IMR-90 (cell line): ENCODE results near the gene RAD51D. TPM values are rescaled to one million over a fixed set of nuclear protein-coding genes. Genes with fewer than 3 reads are reported as not detected.

Experiments used
- ATAC-seq: fragments of 200-7000 bp; cut with Tn5 transposase; 2 replicates; pipeline ENCODE4 v1.9.1; 2020; ENCODE audit warnings: low read depth, mild to moderate bottlenecking, moderate library complexity
- BruUV-seq: library from RNA; stranded (reverse); fragments of 400-500 nt; replicated peaks from 2 replicates; lab custom pipeline; 2021; lab: Mats Ljungman, UMichigan
- CTCF ChIA-PET: fragments of 300-600 bp; formaldehyde crosslinking; extraction: SDS; loops from one replicate; lab custom pipeline; 2021; ENCODE audit warnings: antibody characterized with exemption; lab: Yijun Ruan, JAX
- POLR2A ChIA-PET: fragments of 300-600 bp; sonication (Branson Sonifier 250); formaldehyde crosslinking; loops from one replicate; lab custom pipeline; 2022; ENCODE audit warnings: antibody characterized with exemption; ENCODE audit not compliant: unreplicated experiment; lab: Charles Lee
- DNase-seq: peaks from one replicate; pipeline ENCODE4 v3.0.0; 2013
- H2AFZ ChIP-seq: replicated peaks from 2 replicates; pipeline ENCODE3; 2013; ENCODE audit warnings: low read length, mild to moderate bottlenecking; ENCODE audit not compliant: poor library complexity
- H2AK5ac ChIP-seq: 2 replicates; pipeline ENCODE4 v1.6.1; 2013; ENCODE audit warnings: low read depth, low read length, inconsistent platforms
- H2AK9ac ChIP-seq: replicated peaks from 2 replicates; pipeline ENCODE3; 2013; ENCODE audit warnings: mild to moderate bottlenecking, low read depth, low read length, moderate library complexity; ENCODE audit not compliant: poor library complexity
- H2BK120ac ChIP-seq: 2 replicates; pipeline ENCODE4 v1.6.1; 2013; ENCODE audit warnings: low read depth, low read length, inconsistent platforms
- H2BK15ac ChIP-seq: 3 replicates; pipeline ENCODE4 v1.6.1; 2013; ENCODE audit warnings: low read depth, low read length, inconsistent platforms
- H2BK20ac ChIP-seq: 2 replicates; pipeline ENCODE4 v1.6.1; 2013; ENCODE audit warnings: low read depth, mild to moderate bottlenecking, inconsistent platforms, low read length, moderate library complexity
- H2BK5ac ChIP-seq: 2 replicates; pipeline ENCODE4 v1.6.1; 2013; ENCODE audit warnings: mild to moderate bottlenecking, low read depth, low read length, inconsistent platforms; ENCODE audit not compliant: poor library complexity, severe bottlenecking
- H3K14ac ChIP-seq: replicated peaks from 2 replicates; pipeline ENCODE4 v1.6.1; 2013; ENCODE audit warnings: low read depth, low read length, inconsistent platforms
- H3K18ac ChIP-seq: 2 replicates; pipeline ENCODE4 v1.6.1; 2013; ENCODE audit warnings: low read depth, low read length, control low read depth
- H3K23ac ChIP-seq: 2 replicates; pipeline ENCODE4 v1.6.1; 2013; ENCODE audit warnings: low read depth, low read length, inconsistent platforms
- H3K27ac ChIP-seq: 2 replicates; pipeline ENCODE4 v1.5.1; 2013; ENCODE audit warnings: mild to moderate bottlenecking, control low read depth, low read length; ENCODE audit not compliant: insufficient read depth
- H3K27me3 ChIP-seq: 2 replicates; pipeline ENCODE4 v1.6.1; 2013; ENCODE audit warnings: low read length; ENCODE audit not compliant: control insufficient read depth, insufficient read depth
- H3K36me3 ChIP-seq: 2 replicates; pipeline ENCODE4 v1.6.1; 2013; ENCODE audit warnings: low read length, mixed read lengths; ENCODE audit not compliant: control insufficient read depth, insufficient read depth
- H3K4ac ChIP-seq: 2 replicates; pipeline ENCODE4 v1.6.1; 2013; ENCODE audit warnings: low read depth, low read length, inconsistent platforms
- H3K4me1 ChIP-seq: 2 replicates; pipeline ENCODE4 v1.6.1; 2013; ENCODE audit warnings: low read length, mixed read lengths; ENCODE audit not compliant: control insufficient read depth, insufficient read depth
- H3K4me2 ChIP-seq: 2 replicates; pipeline ENCODE4 v1.6.1; 2013; ENCODE audit warnings: low read depth, mild to moderate bottlenecking, control low read depth, low read length, moderate library complexity
- H3K4me3 ChIP-seq: 2 replicates; pipeline ENCODE4 v1.5.1; 2013; ENCODE audit warnings: low read depth, mild to moderate bottlenecking, control low read depth, low read length, moderate library complexity; ENCODE audit not compliant: insufficient read depth
- H3K56ac ChIP-seq: 2 replicates; pipeline ENCODE4 v1.6.1; 2013; ENCODE audit warnings: low read length, inconsistent platforms; ENCODE audit not compliant: insufficient read depth; ENCODE audit errors: extremely low read depth
- H3K79me1 ChIP-seq, 2 experiments: 2 replicates each; pipeline ENCODE4 v1.6.1; 2013; ENCODE audit warnings: low read length in 2 of 2, inconsistent platforms in 1 of 2, low read depth in 1 of 2
- H3K9ac ChIP-seq: 2 replicates; pipeline ENCODE4 v1.6.1; 2013; ENCODE audit warnings: low read depth, low read length, control low read depth
- H3K9me1 ChIP-seq: 2 replicates; pipeline ENCODE4 v1.6.1; 2013; ENCODE audit warnings: low read length, inconsistent platforms; ENCODE audit not compliant: insufficient read depth
- H3K9me3 ChIP-seq: 2 replicates; pipeline ENCODE4 v1.6.1; 2013; ENCODE audit warnings: low read length; ENCODE audit not compliant: control insufficient read depth, insufficient read depth
- H4K20me1 ChIP-seq: 2 replicates; pipeline ENCODE4 v1.6.1; 2013; ENCODE audit warnings: low read length, inconsistent platforms; ENCODE audit not compliant: insufficient read depth
- H4K5ac ChIP-seq: 2 replicates; pipeline ENCODE4 v1.6.1; 2013; ENCODE audit warnings: mild to moderate bottlenecking, low read depth, low read length, control low read depth
- H4K8ac ChIP-seq, 2 experiments: 2 replicates each; pipeline ENCODE4 v1.6.1; 2013; ENCODE audit warnings: low read depth in 2 of 2, low read length in 2 of 2, control low read depth in 1 of 2, inconsistent platforms in 1 of 2
- H4K91ac ChIP-seq: 2 replicates; pipeline ENCODE4 v1.6.1; 2013; ENCODE audit warnings: low read depth, low read length, inconsistent platforms; ENCODE audit not compliant: insufficient read depth
- WGBS, 2 experiments: methylation state at CpG; one replicate each; pipeline versions ENCODE4 v1.1.5 to v1.1.7; 2013; ENCODE audit warnings: missing lambda C conversion rate in 2 of 2; ENCODE audit not compliant: insufficient read length in 1 of 2; ENCODE audit errors: extremely low coverage in 2 of 2; 5-methylcytosine and 5-hydroxymethylcytosine counted together
- dilution Hi-C: fragments of 300-500 bp; cut with HindIII; formaldehyde crosslinking; loops from one replicate; pipeline ENCODE4 v1.14.3; 2018; ENCODE audit warnings: low sequenced_read_pairs; ENCODE audit not compliant: unreplicated experiment
- in situ Hi-C: fragments of 300-500 bp; cut with MboI; formaldehyde crosslinking; loops from 3 replicates; pipeline ENCODE4 v1.14.3; 2019; ENCODE audit warnings: low sequenced_read_pairs, inconsistent platforms, mixed read lengths
- intact Hi-C: fragments of 100-400 bp; cut with micrococcal nuclease; formaldehyde crosslinking; loops from 2 replicates; pipeline ENCODE4 v1.10.0; 2022
- polyA plus RNA-seq, 3 experiments: library from polyadenylated mRNA; depleted of rRNA; stranded (reverse); fragments of >200 nt; gene quantifications; 2 replicates each; pipeline ENCODE4 v1.2.3, GENCODE V29; 2012; ENCODE audit warnings: low replicate concordance in 1 of 3
- total RNA-seq: library from RNA; depleted of rRNA; stranded (reverse); fragments of >200 nt; gene quantifications from 2 replicates; pipeline ENCODE4 v1.2.3, GENCODE V29; 2012
- TF ChIP-seq, protein P1 (sequence below): conservative IDR thresholded peaks from 2 replicates; pipeline ENCODE4 v1.5.1; 2012; ENCODE audit warnings: mild to moderate bottlenecking, low read depth, low read length, improper control_type of control experiment

The RAD51D gene
- total and polyA plus RNA-seq, 2 of the 4 experiments (the other 2 are of a cell fraction), result 10.8 to 12.7 TPM

DNA sequence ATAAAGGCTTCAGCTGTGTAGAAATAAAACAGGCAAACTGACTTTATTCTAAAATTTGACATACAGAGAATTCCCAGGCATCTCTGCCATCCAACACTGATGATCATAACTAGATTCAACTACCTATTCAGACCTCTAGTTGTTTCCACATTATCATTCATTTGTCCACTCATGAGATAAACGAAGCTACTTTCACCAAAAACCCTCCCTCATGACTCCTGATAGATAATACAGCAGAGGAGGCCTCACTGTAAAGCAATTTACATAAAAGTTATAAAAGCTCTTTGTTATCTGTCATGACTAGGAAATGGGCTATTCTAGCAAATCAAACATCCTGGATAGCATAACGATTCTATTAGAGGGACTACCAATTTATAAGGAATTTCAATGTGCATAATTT is 36.6 kb downstream of the RAD51D start:
- 0 out of 3 replicates have a peak overlapping the region, but pooled peaks have one; percentile 40 for H2BK15ac ChIP-seq
- no TSS peak for BruUV-seq
- no peak overlapping the region for H2AK5ac ChIP-seq
- H3K4me1 ChIP-seq, result peaks cover 10% of the 10 kb centered on the region; the same call in 1 of the 2 replicates
- no peak overlapping the region for H3K18ac ChIP-seq
- H3K14ac ChIP-seq, result no peak overlapping the region
- no CpG with 5 or more reads among the region's 2 CpGs for WGBS, 2 experiments
- H3K9me3 ChIP-seq, result no peaks in the 10 kb centered on the region
- no peak for ATAC-seq
- H3K23ac ChIP-seq, result peak overlapping the region; percentile 48; the same call in 1 of the 2 replicates
- POLR2A ChIA-PET, result no interaction called here
- H3K4ac ChIP-seq, result no peak overlapping the region; the same call in 1 of the 2 replicates
- no peak overlapping the region for H4K91ac ChIP-seq
- no peaks in the 10 kb centered on the region for H3K27me3 ChIP-seq
- TF ChIP-seq, protein P1, sequence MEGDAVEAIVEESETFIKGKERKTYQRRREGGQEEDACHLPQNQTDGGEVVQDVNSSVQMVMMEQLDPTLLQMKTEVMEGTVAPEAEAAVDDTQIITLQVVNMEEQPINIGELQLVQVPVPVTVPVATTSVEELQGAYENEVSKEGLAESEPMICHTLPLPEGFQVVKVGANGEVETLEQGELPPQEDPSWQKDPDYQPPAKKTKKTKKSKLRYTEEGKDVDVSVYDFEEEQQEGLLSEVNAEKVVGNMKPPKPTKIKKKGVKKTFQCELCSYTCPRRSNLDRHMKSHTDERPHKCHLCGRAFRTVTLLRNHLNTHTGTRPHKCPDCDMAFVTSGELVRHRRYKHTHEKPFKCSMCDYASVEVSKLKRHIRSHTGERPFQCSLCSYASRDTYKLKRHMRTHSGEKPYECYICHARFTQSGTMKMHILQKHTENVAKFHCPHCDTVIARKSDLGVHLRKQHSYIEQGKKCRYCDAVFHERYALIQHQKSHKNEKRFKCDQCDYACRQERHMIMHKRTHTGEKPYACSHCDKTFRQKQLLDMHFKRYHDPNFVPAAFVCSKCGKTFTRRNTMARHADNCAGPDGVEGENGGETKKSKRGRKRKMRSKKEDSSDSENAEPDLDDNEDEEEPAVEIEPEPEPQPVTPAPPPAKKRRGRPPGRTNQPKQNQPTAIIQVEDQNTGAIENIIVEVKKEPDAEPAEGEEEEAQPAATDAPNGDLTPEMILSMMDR, result no peak
- no peak overlapping the region for H3K4me3 ChIP-seq
- H3K4me2 ChIP-seq, result no peak overlapping the region
- dilution Hi-C loops, result no loop called here
- H3K27ac ChIP-seq, result no peak overlapping the region
- CTCF ChIA-PET, result interaction anchor here (1.0 kb wide), 1 partner anchor 18 kb away, joined by 4 read pairs; no protein-coding TSS in a partner anchor
- H2BK5ac ChIP-seq, result no peak overlapping the region
- no peak overlapping the region for H3K9ac ChIP-seq
- no peak overlapping the region for H2AK9ac ChIP-seq
- H4K20me1 ChIP-seq, result peaks cover 8% of the 10 kb centered on the region
- H3K36me3 ChIP-seq, result no peaks in the 10 kb centered on the region
- H2BK120ac ChIP-seq, result peak overlapping the region; percentile 22; the same call in 1 of the 2 replicates
- in situ Hi-C loops, result no loop called here
- H4K5ac ChIP-seq, result no peak overlapping the region
- peaks cover 21 to 67% of the 10 kb centered on the region in 2 experiments for H3K79me1 ChIP-seq
- no peak overlapping the region for H2AFZ ChIP-seq
- H3K56ac ChIP-seq, result no peak overlapping the region
- H4K8ac ChIP-seq, result no peak overlapping the region
- H2BK20ac ChIP-seq, result no peak overlapping the region
- peaks cover 15% of the 10 kb centered on the region for H3K9me1 ChIP-seq
- DNase-seq, result no peak
- intact Hi-C loops, result no loop called here
